ENCODE measurements around the gene PLCL2.

DNA sequence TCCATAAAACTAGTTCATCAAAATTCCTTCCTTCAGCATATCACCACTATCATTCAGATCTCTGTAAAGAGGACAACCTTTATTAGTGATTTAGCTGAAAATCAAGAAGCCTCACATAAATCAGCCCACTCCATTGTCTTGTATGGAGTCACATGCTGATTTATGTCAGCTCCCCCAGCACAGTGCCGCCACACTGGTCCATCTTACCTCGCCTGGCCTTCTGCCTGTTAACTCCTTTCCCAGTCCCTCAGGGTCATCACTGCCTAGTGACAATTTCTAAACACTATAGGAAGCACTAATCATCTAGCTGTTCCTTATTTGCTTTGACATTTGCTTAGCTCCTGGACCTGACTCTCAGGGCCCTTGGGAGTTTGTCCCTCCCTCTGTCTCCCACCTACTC is 75.4 kb downstream of the PLCL2 start:
- TF ChIP-seq, protein P1, sequence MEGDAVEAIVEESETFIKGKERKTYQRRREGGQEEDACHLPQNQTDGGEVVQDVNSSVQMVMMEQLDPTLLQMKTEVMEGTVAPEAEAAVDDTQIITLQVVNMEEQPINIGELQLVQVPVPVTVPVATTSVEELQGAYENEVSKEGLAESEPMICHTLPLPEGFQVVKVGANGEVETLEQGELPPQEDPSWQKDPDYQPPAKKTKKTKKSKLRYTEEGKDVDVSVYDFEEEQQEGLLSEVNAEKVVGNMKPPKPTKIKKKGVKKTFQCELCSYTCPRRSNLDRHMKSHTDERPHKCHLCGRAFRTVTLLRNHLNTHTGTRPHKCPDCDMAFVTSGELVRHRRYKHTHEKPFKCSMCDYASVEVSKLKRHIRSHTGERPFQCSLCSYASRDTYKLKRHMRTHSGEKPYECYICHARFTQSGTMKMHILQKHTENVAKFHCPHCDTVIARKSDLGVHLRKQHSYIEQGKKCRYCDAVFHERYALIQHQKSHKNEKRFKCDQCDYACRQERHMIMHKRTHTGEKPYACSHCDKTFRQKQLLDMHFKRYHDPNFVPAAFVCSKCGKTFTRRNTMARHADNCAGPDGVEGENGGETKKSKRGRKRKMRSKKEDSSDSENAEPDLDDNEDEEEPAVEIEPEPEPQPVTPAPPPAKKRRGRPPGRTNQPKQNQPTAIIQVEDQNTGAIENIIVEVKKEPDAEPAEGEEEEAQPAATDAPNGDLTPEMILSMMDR (IDR thresholded peaks at IDR 0.05; ENCODE audit: low read length), result no peak
- no peak for TF ChIP-seq EZH2 (IDR thresholded peaks at IDR 0.05; ENCODE audit: borderline replicate concordance, low read length)

All from OCI-LY1 (cell line).